GM06990 (cell line): ENCODE results near the gene RAPGEF2.

Experiments used
- DNase-seq: peaks from one replicate; pipeline ENCODE4 v3.0.0-alpha.2; 2011; ENCODE audit not compliant: insufficient read length; ENCODE audit errors: extremely low read depth
- H3K27me3 ChIP-seq: replicated peaks from 2 replicates; pipeline ENCODE4 v1.6.0; 2011; ENCODE audit warnings: low read length; ENCODE audit not compliant: control insufficient read depth, insufficient read depth
- H3K36me3 ChIP-seq: 2 replicates; pipeline ENCODE4 v1.5.1; 2011; ENCODE audit warnings: low read length; ENCODE audit not compliant: control insufficient read depth, insufficient read depth
- H3K4me3 ChIP-seq: replicated peaks from 2 replicates; pipeline ENCODE4 v1.5.1; 2011; ENCODE audit warnings: low read depth, mild to moderate bottlenecking, control low read depth, low read length
- TF ChIP-seq, protein P1 (sequence below): IDR thresholded peaks from 2 replicates; pipeline ENCODE4 v1.5.1; 2011; ENCODE audit warnings: low read length, control low read depth, mild to moderate bottlenecking, inconsistent platforms; ENCODE audit not compliant: insufficient read depth, poor library complexity, severe bottlenecking

The RAPGEF2 gene

DNA sequence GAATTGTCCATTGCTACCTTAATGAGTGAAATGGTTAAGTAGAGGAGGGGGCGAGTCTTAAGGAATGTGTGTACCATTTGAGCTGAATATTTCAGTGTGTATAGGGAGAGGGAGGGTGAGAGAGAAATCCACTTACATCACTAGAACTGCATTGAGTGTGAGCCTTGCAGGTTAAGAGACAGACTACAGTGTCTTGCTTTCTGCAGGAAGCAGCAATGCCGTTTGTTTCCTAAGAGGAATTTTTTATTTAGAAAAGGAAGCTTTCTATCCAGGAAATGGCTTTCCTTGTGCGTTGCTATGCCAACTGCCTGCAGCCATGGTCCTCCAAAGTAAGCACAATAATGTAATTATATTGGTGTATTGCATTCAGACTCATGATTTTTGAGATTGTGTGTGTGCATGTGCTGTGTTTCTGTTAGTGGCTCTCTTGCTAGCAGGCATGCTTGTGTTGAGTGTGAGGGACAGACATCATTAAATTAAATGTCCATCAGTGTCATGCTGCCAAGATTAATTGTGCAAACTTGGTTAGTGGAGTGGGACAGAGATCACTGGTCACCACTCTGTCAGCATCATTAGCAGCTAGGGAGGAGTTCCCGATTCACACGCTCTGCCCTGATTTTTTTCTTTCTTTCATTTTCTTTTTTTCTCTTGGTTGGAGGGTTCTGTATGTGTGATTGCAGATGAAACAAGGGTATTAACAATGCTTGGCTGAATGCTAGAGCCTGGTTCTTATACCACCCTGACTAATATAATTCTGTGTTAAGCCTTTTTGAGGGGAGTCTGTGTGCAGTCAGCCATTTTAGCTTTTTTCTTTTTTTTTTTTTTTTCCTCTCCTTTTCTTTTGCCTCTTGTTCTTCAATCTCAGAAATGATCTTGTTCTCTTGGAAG, 164.3 kb downstream of the RAPGEF2 start:
- H3K4me3 ChIP-seq = no peak overlapping the region
- no peaks in the 10 kb centered on the region for H3K27me3 ChIP-seq
- no peaks in the 10 kb centered on the region for H3K36me3 ChIP-seq
- TF ChIP-seq, protein P1, sequence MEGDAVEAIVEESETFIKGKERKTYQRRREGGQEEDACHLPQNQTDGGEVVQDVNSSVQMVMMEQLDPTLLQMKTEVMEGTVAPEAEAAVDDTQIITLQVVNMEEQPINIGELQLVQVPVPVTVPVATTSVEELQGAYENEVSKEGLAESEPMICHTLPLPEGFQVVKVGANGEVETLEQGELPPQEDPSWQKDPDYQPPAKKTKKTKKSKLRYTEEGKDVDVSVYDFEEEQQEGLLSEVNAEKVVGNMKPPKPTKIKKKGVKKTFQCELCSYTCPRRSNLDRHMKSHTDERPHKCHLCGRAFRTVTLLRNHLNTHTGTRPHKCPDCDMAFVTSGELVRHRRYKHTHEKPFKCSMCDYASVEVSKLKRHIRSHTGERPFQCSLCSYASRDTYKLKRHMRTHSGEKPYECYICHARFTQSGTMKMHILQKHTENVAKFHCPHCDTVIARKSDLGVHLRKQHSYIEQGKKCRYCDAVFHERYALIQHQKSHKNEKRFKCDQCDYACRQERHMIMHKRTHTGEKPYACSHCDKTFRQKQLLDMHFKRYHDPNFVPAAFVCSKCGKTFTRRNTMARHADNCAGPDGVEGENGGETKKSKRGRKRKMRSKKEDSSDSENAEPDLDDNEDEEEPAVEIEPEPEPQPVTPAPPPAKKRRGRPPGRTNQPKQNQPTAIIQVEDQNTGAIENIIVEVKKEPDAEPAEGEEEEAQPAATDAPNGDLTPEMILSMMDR = no peak
- no peak for DNase-seq

DNA sequence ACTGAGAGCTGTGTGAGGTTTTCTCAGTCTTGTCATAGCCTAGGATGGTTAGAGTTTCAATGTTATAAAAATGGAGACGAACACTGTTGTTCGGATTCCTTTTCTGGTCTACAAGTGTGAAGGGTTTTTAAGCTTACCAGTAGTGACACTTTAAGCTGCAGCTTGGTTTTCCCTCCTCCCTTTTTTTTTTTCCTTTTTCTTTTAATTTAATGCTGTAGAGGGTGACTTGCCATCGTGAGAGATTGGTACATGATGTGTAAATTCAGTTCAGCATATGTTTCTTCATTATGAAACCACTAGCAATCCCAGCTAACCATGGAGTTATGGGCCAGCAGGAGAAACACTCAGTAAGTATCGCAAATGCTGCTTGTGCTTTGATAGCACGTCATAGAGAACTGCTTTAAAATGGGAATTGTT, 165.0 kb downstream of the RAPGEF2 start:
- Histone ChIP-seq H3K4me3 (no peak overlapping the region), H3K36me3 (no peaks in the 10 kb centered on the region), H3K27me3 (no peaks in the 10 kb centered on the region)
- DNase-seq = no peak
- TF ChIP-seq, protein P1 = no peak

DNA sequence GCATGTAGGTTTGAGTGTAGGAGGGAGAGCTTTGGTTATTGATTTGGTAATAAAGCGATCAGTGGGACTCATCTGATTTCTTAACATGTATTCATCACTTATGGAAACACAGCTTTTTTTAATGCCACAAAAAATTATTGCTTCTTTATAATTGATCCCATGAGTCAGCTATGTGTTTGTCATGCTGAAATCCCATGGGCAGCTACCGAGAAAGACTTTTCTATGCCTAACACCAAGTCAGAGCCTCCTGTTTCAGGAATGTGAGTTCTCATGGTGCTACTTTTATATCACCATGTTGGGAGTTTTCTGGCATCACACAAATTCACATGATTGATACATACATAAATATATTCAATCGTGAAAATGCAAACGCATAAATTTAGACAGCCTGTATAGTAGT, 165.7 kb downstream of the RAPGEF2 start:
- no peak for DNase-seq
- Histone ChIP-seq H3K4me3 (no peak overlapping the region), H3K36me3 (no peaks in the 10 kb centered on the region), H3K27me3 (no peaks in the 10 kb centered on the region)
- TF ChIP-seq, protein P1 = no peak

DNA sequence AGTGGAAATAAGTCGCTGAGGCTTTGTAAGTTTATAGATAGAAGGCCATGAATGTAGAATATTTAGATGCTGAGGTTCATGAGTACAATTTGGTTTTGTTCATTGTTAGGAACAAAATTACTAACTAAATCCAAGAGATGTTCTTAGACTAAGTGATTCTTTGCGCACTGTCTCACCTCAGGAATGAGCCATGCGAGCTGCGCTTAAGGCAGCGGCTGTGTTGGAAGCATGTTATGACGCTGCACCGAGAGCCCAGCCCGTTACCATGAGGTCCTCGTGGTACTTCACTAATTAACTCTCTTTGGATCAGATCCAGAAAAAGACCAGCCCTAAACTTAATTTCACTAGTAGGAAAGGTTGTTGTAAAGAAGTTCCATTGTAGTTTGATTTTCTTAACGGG, 166.2 kb downstream of the RAPGEF2 start:
- no peak overlapping the region for H3K4me3 ChIP-seq
- no peaks in the 10 kb centered on the region for H3K36me3 ChIP-seq
- no peak for DNase-seq
- H3K27me3 ChIP-seq = no peaks in the 10 kb centered on the region
- TF ChIP-seq, protein P1 = no peak

DNA sequence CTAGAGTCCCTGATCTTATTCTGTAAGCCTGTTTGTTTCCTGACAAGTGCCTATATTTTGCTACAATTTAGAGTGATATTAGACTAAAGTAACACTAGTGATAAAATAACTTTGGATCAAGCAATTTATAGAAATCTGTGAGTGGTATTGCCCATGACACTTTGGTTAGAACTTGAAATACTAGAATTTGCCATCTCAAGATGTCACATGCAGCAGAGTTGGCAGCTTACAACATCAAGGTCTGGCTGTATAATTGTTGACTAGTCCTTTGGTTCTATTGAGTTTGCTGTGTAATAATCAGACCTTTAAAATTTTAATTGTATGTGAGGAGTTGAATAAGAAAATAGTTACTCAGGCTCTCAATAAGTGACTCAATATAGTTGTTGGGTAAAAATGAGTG, 167.1 kb downstream of the RAPGEF2 start:
- TF ChIP-seq, protein P1 = no peak
- H3K36me3 ChIP-seq = no peaks in the 10 kb centered on the region
- no peak for DNase-seq
- H3K4me3 ChIP-seq = no peak overlapping the region
- no peaks in the 10 kb centered on the region for H3K27me3 ChIP-seq

DNA sequence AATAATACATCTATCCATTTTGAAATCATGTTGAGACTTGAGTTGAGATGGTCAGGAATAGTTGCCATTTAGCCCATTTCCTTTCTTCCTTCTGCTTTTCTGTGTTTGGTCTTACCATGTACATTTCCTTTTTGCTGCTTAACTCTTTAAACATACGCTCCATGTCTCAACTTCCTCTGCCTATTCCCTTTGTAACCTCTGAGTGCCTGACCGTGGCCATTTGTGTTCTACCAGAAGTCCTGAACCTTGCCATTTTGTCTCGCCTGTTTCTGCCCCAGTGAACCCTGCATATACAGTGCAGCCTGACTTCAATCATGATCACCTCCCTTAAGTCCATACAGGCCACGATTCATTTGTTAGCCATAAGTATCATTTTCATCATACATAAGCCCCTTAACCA, 169.0 kb downstream of the RAPGEF2 start:
- Histone ChIP-seq H3K27me3 (no peaks in the 10 kb centered on the region), H3K4me3 (no peak overlapping the region), H3K36me3 (no peaks in the 10 kb centered on the region)
- TF ChIP-seq, protein P1 = no peak
- DNase-seq = no peak
